Stimulated activated CD4-positive, alpha-beta T cell treated with anti-CD3 and anti-CD28 coated beads, Interleukin-15, amount 100 ng/mL, for 48 hours (primary cell): ENCODE measurements around the gene GLIS1.

Source experiments
- DNase-seq, 2 donors: peaks; one replicate each; pipeline ENCODE4 v3.0.0-alpha.2; 2020; ENCODE audit warnings: low read depth in 2 of 2

The GLIS1 gene

GRCh38 chr1:53548031-53548491 is 190.9 kb downstream of the GLIS1 start:
- no peak for DNase-seq

DNA sequence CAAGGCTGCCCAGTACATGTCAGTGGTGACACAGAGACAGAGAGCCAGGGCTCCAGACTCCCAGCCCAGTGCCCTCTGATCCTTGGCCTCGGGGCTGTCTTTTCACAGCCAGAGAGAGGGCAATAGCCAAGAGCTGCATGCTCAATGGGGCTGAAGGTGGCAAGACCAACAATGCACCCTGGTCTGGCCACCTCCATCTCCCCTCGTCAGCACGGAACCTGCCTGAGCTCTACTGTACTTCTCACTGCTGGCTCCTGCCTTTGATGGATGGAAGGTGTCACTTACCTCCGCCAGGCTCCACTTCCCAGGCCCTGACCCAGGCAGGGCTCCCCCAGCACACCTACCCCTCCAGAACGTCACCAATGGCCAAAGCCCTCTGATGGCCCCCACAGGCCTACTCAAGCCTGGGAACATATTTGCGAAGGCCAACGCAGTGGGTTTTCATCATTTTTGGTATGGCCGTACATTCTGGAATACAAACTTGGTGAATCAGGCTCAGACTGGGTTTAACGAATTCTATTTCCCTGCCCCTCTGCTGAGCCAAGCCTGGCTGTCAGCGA is 191.7 kb downstream of the GLIS1 start:
- DNase-seq: no peak

GRCh38 chr1:53546409-53547155 is 192.4 kb downstream of the GLIS1 start:
- no peak for DNase-seq

DNA sequence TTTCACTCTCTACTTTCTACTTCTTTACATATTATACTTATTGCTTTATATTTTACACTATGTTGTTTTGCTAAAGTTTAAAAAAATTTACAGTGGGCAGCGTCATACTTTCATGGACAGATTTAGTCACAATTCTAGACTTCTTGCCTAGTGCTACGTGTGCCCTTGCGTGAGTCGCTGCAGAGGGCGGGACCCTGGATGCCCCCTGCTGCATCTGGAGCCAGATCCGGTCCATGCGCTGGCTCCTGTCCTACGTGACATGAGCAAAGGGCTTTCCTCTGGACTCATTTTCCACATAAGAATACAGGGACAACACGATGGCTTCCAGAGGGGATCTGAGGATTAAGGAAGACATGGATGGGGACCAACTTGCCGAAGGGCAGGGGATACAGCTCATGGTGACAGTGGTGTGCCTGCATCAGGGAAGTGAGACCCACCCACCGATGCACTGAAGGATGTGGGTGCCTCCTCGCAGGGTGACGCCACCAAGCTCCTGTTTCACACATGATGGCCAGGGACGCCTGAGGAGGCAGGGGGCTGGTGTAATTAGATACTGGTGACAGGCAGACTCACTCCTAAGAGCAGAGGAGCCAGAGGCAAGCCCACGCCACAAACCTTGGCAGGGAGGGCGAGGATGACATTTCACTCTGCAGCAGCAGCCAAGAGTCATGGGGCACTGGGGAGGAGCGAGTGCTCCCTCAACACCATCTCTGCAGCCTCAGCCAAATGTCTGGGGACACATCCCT is 193.1 kb downstream of the GLIS1 start:
- no peak for DNase-seq

- DNase-seq: no peak
Observed at GRCh38 chr1:53544728-53545515, 194.0 kb downstream of the GLIS1 start.

- DNase-seq: no peak
Observed at GRCh38 chr1:53543778-53544695, 194.9 kb downstream of the GLIS1 start.

DNA sequence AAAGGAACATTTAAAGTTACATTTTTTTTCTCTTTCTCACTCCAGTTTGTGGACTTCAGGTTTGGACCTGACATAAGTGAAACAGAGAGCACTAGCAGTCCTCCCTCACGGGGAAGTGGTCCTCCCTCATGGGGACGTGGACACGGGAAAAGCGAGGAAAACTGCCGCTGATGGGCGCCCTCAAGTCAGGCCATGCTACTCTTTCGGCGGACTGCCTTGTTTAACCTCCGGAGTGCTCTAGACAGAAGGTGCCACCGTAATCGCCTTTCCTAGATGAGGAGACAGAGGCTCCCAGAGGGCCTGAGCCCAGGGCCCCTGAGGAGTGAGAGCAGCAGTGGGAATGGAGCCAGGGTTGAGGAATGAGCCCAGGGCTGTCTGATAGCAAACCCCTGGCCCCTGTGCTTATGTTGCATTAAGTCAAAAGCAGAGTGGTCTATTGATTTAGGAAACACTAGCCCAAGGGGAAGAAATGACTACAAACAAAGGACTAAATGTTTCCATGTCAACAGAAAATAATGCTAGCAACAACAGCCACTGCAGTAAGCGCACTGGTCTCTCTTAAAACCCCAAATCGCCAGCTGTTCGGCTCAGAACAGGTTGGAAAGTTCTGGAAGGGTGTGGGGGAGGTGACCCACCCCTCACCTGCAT is 195.7 kb downstream of the GLIS1 start:
- DNase-seq: no peak

GRCh38 chr1:53542551-53542950 is 196.4 kb downstream of the GLIS1 start:
- no peak for DNase-seq

GRCh38 chr1:53541761-53542550 is 197.0 kb downstream of the GLIS1 start:
- DNase-seq: no peak

DNA sequence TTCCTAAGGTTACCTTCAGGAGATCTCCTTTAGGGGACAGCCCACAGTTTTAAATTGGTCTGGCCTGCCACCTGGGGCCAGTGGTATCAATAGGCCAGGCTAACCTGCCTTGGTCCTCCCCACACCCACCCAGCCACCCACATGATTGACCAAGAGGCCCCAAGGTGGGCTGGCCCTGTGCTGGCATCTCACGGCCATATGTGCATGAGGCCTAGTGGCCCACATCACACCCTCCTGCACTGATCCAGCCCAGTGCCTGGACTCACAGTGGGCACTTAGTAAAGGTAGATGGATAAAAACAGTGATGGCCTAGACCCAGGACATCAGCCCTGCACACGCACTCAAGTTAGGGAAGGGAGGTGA is 197.7 kb downstream of the GLIS1 start:
- no peak for DNase-seq

- DNase-seq: no peak
Observed at GRCh38 chr1:53540604-53541262, 198.2 kb downstream of the GLIS1 start.

DNA sequence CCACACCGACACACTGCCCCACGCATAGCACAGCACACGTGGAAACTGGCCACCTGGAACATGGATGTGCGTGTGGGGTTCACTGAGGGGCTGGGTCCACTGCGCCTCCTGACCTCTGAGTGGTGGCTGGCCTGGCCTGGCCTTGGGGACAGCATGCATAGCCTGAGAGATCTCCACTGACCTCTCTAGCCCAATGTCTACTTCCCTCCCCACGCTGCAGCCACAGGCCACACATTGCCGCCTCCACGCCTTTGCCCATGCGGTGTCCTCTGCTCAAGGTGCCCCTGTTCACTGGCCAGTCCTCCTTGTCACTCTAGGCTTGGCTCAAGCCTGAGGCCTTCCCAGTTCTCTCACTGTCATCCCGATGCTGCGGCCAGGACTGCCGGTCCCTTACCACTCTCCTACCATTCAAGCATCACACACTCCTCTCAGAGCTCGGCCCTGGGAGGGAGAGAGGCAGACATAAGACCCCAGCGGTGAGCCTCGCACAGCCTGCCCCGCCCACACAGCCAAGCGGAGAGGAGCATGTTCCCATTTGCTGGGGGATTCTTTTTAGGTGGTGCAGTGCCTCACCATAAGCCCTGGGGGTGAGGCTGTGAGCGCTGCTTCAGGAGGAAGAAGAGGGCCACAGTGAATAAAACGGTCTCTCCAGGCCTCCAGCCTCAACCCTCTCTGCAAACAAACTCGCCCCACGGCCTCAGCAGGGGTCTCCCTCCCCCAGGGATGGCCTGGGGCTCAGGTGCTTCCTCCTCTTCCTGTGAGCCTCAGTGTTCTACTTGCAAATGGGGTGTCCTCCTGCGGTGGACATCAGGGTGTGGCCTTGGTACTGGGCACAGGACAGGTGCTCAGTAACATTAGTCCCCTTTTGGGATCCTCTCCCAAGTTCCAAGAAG is 199.0 kb downstream of the GLIS1 start:
- DNase-seq: no peak

DNA sequence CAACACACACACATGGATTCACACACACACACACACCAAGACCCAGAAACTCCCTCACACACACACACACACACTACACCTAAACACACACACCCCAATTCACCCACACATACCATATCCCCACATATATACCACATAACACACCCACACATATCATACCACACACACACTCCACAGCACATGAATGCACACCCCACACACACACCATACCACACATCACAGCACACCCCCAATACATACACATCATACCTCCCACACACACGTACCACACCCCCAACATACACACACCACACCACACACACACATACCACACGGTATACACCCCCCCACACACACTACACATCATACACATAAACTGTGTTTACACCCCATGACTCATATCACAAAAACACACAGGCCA is 199.7 kb downstream of the GLIS1 start:
- DNase-seq: no peak

- no peak for DNase-seq
Observed at GRCh38 chr1:53536606-53537005, 202.4 kb downstream of the GLIS1 start.

DNA sequence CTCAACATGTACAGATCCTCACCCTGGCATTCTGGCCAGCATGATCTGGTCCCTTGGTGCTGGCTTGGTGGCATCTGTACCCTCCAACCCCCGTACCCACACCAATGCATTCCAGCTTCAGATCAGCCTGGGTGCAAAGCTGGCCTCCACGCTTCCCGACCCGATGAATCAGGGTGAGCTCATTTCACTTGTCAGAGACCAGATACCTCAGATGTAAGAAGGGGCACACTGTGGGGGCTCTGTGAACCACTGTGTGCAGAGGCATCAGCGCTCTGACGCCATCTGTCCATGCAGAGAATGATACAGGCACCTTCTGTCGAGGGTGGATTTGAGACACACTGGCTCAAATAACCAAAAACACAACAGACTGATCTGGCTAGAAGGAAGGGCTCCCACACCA is 203.1 kb downstream of the GLIS1 start:
- DNase-seq: no peak

DNA sequence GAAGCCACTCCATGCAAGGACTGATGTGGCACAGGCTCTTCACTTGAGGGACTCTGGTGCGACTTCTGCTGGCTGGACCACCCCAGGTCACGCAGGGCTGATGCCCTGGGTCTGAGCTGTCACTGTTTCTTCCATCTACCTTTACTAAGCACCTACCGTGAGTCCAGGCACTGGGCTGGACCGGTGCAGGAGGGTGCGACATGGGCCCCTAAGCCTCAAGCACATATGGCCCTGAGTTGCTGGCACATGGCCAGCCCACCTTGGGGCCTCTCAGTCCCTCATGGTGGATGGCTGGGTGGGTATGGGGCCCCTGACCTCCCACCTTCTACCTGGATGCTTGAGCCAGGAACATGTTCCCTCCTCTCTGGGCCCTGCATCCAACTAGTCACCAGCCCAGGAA is 203.7 kb downstream of the GLIS1 start:
- DNase-seq: no peak

DNA sequence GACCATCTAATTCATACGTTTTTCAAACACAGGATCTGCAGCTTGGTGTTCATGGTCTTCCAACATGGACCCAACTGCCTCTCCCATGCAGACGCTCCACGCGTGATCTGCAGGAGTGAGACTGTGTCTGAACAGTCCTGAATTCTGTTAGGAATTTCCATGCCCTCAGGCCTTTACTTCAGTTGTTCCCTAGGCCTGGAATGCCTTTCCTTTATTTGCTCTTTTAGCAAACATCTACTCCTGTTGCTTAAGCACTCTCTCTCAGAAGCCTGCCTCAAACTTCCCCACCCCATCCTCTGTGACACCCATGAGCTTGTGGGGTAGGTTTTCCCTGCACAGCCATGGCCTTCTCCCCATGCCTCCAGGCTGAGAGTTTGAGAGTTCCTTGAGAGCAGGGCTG is 206.1 kb downstream of the GLIS1 start:
- DNase-seq: no peak

- no peak for DNase-seq
Observed at GRCh38 chr1:53532377-53532776, 206.6 kb downstream of the GLIS1 start.
